SK-MEL-5 (cell line): ENCODE measurements around the gene ADAM12. TPM values are rescaled to one million over a fixed set of nuclear protein-coding genes. Genes with fewer than 3 reads are reported as not detected.
A peak's percentile ranks its signal among the peaks of the same experiment; 100 is the strongest.
"Not testable (repeated sequence)": the region's sequence is repeated elsewhere in the genome, so short reads cannot be mapped to it uniquely, and the experiment has no call there.

Experiments
- DNase-seq: peaks from one replicate; pipeline ENCODE4 v3.0.0-alpha.2; 2016; ENCODE audit warnings: low read depth, low spot score
- in situ Hi-C: cut with HindIII; loops from 2 replicates; pipeline ENCODE4 v1.10.0; 2016; ENCODE audit warnings: low sequenced_read_pairs, high pct_unique_total_duplicates, low pct_unique_long_range_greater_than_20kb
- total RNA-seq: library from RNA; depleted of rRNA; stranded (reverse); fragments of >200 nt; shearing (Covaris generic); gene quantifications from 2 replicates; pipeline ENCODE4 v1.2.3, GENCODE V29; 2014

The ADAM12 gene
- total RNA-seq, 1 experiment from 2014 or later = 0.87 TPM

DNA sequence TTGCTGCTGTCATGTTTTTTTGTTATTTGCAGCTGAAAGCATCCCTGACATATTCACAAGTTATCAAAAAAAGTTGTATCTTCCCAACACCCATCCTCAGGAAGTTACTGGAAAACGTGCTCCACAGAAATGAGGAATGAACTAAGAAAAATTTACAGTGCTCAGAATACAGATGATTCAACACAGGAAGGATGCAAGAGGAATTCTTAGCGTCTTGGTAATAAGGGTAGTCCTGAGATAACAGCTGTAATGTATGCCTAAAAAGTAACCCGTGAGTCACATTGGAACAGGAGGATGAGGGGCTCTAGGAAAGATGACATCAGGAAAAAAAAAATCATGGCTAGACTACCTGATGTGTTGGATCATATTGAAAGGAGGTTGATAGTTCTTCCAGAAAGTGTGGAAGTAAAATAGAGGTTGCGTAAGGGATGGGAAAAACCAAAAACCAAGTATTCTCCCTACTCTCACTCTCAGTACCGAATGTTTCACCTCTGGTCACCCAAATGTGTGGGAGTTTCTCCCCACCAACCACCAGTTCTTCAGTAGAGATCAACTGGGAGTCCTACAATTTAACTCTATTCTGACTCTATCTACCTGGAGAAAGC lies 3.9 kb downstream of the ADAM12 start:
- no peak for DNase-seq
- in situ Hi-C loops = no loop called here

DNA sequence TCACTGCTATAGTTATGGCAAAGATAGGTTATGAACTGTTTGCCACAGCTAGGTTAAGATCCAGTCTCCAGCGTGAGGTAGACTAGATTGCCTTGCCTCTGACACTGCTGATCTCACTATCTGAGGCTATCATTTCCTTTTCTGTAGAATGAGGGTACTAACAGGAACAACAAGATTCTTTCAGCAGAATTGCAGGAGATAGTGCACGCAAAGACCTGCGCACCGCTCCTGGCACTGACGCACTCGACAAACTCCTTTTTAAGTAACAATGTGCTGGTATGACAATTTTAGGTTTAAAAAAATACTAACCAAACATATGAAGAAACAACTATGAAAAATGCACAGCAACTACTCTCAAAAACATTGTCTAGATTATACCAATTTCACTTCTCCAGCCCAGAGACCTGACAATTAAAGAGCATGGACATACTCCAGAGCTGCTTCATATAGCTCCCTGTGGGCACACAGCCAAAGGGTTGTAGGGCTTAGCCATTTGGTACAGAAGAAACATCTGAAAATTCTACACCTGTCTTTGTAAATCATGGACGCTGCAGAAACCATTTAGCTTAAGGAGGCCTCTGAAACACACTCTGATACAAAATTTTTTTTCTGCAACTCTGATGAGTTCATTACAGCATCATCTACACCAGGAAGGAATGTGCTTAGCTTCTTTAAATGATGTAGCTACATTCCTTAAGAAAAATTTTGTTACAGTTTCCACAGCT lies 7.8 kb downstream of the ADAM12 start:
- in situ Hi-C loops = no loop called here
- no peak for DNase-seq

DNA sequence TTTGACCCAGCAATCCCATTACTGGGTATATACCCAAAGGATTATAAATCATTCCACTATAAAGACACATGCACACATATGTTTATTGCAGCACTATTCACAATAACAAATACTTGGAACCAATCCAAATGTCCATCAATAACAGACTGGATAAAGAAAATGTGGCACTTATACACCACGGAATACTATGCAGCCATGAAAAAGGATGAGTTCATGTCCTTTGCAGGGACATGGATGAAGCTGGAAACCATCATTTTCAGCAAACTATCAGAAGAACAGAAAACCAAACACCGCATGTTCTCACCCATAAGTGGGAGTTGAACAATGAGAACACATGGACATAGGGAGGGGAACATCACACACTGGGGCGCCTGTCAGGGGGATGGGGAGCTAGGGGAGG lies 9.1 kb downstream of the ADAM12 start:
- in situ Hi-C loops, DNase-seq: not testable (repeated sequence)

DNA sequence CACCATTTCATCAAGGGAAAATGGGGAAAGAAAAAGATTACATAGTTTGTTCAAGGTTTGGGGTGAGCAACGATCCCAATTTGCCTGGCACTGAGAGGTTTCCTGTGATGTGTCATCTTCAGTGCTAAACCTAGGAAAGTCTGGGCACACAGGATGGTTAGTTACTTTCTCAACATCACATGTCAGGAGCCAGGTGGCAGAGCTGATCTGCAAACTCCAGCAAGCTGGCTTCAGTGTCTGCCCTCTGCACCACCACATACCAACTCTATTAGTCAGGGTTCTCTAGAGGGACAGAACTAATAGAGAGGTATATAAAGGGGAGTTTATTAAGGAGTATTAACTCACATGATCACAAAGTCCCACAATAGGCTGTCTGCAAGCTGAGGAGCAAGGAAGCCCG lies 11.3 kb downstream of the ADAM12 start:
- in situ Hi-C loops = no loop called here
- no peak for DNase-seq

DNA sequence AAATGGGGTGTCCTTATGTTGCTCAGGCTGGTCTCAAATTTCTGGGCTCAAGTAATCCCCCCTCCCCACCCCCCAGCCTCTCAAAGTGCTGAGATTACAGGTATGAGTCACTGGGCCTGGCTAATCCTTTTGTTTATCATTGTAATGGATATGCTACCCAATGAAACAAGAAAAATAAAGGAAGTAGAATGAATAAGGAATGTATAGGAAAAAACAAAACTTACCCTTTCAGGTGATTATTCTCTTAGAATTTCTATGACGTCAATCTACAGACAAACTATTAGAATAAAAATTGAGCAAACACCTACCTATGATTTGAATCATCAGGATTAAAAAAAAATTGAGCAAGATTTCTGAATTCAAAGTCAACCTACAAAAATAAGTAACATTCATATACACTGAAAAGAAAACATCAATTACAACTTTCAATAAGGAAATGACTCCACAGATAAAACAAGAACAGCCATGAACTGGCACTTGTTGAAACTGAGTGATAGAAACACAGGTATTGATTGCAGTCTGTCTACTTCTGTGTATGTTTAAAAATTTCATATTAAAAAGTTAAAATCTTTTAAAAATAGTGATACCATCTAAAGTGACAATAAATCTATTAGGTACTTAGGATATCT lies 12.2 kb downstream of the ADAM12 start:
- in situ Hi-C loops = no loop called here
- DNase-seq = no peak

DNA sequence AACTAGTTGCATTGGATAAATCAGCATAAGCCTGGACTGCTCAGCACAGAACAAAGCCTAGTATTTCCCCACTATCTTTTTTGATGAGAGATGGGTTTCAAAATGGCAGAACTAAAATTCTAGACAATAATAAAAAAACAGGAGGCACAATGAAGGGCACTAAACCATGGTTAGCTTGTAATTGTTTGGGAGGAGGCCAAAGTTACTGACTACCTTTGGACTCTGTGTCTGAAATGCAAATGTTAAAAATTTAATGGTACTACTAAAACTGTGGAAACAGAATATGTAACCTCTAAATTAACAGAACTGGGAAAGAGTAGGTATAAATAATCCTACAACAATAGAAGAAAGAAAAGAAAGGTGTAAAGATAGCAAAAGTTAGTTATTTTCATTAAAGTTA lies 13.0 kb downstream of the ADAM12 start:
- no peak for DNase-seq
- in situ Hi-C loops = no loop called here

DNA sequence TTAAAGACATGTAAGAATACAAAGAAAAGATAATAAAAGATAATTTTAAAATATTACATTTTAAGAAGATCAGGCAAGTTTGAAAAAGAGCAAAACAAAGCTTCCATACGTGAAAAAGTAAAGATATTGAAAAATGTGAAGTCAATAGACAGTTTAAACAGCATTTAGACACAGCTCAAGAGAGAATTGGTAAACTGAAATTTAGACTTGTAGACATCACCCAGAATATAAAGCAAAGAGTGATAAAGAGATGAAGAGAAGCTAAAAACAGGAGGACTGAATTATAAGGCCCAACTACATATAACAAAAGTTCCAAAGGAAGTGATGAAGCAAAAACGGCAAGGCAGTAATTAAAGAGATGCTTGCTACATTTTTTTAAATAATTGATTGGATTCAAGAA lies 13.8 kb downstream of the ADAM12 start:
- in situ Hi-C loops = no loop called here
- DNase-seq = no peak

DNA sequence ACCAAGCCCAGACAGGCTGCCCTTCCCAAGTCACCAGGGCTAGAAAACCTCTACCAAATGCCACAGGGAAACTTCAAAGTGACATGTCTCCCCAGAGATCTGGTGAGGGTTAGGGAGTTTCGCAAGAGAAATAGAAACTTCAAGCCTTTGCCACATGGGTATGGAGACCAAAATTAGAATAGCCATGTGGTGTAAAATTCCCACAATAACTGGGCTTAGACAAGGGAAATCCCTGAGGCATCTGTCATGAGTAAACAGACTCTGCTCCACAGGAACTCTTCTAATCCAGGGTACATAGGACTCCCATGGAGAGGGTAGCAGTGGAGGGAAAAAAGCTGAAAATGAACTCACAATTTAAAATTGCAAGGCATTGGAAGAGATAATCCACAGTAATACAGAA lies 14.3 kb downstream of the ADAM12 start:
- no peak for DNase-seq
- in situ Hi-C loops = no loop called here

DNA sequence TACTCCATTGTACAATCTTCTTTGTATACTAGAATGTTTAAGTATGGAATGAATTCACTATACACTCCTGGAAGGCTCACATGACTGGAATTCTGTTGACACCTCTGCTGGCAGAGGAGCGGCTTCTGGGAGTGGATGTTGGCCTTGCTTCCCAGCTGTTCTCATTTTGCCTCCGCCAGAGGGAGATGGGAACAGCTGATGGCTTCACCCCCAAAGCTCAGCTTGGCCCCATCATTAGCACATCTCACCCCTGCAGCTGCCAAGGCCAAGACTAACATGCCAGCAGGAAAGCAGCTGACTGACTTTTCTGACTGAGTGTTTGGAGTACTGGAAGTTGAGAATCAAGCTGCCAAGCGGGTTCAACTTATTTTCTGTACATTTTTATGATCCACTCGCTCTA lies 15.1 kb downstream of the ADAM12 start:
- DNase-seq = no peak
- in situ Hi-C loops = no loop called here

DNA sequence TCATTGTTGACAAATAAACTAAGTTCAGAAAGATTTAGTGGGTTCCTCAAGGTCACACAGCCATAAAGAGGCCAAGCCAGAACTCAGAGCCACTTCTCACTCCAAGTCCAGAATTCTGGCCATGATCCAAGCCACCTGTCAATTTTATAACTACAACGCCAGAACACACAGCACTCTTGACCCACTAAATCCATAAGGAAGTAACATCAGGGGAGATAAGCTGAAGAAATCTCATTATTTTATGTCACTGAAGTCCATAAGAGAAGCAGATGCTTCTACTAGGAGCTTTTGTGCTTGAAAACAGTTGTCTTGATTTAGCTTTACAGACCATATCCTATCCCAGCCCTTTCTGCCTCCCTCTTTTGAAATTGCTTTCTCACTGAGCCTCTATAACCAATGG lies 15.9 kb downstream of the ADAM12 start:
- DNase-seq = no peak
- in situ Hi-C loops = no loop called here

DNA sequence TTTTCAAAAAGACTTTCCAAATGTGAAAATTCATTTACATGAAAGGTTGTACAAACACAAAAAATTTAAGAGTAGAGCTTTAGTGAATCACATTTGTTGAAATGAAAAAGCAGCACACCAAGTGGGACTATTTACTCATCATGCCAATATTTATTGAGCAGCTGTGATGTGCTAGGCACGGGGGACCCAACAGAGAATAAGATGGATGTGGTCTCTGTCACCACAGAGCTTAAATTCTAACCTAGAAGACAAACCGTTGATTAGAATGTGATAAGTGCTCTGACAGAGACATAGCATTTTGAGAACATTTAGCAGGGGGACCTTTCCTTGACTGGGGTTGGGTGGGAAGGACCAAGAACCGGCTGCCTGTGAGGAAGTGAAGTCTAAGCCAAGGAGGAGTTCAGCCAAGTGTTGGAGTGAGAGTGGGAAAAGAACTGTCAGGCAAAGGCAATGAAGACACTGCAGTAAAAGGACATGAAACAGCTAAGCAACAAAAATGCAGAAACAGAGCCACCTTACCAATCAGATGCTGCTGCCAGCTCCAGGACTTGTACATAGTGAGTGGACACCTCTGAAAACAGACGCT lies 19.1 kb downstream of the ADAM12 start:
- in situ Hi-C loops = no loop called here
- DNase-seq = no peak

DNA sequence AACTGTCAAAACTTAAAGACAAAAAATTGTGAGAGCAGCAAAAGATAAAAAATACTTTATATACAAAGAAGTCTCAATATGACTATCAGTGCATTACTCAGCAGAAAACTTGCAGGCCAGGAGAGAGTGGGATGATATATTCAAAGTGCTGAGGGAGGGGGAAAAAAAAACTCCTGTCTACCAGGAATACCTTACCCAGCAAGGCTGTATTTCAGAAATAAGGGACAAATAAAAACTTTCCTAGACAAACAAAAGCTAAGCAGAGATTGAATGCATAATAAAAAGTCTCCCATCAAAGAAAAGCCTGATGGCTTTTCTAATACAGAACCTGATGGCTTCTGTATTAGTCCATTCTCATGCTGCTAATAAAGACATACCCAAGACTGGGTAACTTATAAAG lies 31.1 kb downstream of the ADAM12 start:
- DNase-seq = no peak
- in situ Hi-C loops = no loop called here

DNA sequence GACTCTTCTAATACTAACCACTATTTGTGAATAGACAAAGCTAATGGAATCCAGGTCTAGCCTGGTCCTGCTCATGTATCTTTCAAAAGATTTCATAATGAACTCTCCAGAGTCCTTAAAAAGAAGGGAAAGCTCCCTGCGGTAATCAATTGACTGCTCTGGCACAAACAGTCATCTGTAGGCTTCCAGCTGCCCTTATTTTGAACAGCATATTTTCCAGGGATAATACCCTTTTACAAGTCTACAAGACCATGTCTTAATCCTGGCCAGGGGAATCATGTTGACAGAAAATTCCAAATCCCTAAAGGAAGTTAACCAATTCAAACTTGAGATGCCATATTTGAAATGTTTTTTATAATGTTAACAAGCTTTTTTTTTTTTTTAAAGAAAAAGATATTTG lies 34.6 kb downstream of the ADAM12 start:
- DNase-seq = no peak
- in situ Hi-C loops = no loop called here

DNA sequence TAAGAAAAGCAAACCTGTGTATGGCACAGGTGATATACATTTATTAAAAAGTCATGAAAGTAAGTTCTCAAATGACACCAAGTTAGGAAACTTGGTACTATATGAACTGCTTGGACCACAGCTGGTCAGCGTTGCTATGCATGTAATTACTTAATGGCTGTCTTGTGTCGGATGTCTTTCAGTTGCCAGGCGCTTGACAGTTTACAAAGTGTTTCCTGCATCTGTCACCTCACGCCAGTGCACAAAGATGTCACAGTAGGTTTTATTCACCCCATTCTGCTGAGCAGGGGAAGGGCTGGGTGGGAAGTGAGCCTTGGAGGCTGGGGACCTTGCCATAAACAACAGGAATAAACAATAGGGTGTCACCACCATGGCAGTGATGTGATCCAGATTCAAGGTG lies 35.8 kb downstream of the ADAM12 start:
- in situ Hi-C loops = no loop called here
- DNase-seq = no peak

DNA sequence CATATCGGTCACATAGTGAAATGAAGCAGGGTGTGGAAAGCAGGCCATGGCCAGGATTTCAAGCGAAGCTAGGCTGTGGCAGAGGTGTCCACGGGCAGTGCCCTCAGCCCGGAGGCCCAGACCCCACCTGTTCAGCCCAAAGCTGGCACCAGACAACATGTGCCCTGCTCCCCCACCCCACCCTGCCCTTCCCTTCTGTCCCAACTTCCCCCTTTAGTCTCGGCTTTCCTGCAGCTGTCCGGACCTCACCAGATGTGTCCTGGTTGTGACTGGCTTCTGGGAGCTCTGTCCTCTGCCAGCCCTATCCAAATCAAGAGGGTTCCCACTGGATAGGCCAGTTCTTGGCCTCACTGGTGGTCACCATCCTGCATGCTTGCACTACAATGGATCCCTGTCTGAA lies 37.3 kb downstream of the ADAM12 start:
- no peak for DNase-seq
- in situ Hi-C loops = no loop called here

DNA sequence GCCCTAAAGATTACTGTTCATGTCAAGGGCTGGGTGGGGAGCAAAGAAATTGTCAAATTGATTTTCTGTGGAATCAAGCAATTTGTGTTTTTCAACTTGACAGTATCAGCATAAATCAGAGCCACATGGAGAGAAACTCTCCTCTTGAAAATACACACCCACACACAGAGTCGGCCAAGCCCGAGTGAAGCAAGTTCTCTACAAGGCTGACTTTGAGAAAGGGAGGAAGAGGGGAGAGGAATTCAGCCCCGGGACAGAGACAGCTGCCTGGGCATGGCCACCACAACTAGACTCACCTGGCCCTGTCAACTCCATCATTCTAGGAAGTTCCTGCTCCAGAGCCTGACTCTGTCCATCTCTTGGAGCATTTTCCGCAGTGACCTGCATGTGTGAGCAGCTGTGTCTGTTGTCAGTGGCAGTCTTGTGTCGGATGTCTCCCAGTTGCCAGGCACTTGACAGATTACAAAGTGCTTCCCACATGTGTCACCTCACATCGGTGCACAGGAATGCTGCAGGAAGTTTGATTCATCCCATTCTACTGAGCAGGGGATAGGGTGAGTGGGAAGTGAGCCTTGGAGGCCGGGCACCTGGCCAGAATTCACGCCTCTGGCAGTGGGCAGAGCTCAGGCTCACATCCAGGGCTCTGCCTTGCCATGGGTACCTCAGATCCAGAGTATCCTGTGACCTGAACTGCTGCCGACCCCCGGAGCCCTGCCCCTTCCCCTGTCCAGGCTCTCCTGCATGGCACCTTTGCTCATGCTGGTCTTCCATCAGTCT lies 37.9 kb downstream of the ADAM12 start:
- no peak for DNase-seq
- in situ Hi-C loops = no loop called here

DNA sequence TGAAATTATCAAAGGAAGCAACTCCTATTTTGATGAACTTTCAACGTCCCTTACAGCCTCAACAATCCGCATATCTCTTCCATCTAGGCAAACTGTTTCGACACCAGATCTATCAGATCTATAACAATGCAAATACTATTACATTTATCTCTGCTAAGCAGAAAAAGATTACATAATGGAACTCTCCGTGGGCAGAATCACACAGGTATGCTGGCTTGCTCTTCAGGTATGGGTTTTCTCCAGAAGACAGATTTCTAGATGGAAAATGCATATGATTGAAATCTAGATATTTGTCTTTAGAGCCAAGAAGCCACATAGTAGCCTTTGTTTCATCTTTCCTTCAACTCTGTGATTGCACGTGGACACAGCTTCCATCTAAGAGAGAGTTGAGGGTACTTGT lies 38.6 kb downstream of the ADAM12 start:
- no peak for DNase-seq
- in situ Hi-C loops = no loop called here

DNA sequence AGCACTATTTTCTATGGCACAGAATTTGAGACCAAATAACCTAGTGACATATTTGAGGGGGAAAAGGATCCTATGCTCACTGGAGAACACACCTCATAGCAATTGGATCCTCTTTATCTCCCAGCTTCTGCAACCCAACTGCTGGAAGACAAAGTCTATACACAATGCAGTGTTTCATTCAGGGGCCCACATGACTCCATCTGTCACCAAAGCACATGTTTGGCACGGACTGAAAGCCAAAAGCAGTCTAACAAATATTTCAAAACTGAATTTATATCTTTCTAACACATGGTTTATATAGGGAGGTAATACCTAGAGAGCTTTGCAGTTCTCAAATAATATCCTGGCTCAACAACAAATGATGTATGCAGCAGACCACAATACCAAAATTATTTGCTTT lies 39.2 kb downstream of the ADAM12 start:
- in situ Hi-C loops = no loop called here
- DNase-seq = peak; percentile 17
